GM18868 (cell line): ENCODE results near the gene TAPBP.

ENCODE experiments used
- ATAC-seq: cut with Tn5 transposase; IDR thresholded peaks from one replicate; pipeline ENCODE4 v1.9.1; 2021; ENCODE audit warnings: mild to moderate bottlenecking, moderate library complexity; ENCODE audit not compliant: unreplicated experiment

The TAPBP gene

GRCh38 chr6:33320315-33321181 lies 6.7 kb upstream of the TAPBP start:
- no peak for ATAC-seq

- ATAC-seq = no peak
Measured at GRCh38 chr6:33319939-33320314, 6.0 kb upstream of the TAPBP start.

- ATAC-seq = no peak
Measured at GRCh38 chr6:33318426-33319073, 4.7 kb upstream of the TAPBP start.

GRCh38 chr6:33317669-33318425 lies 4.0 kb upstream of the TAPBP start, which contains the start of gene ZBTB22:
TSS of gene ZBTB22 (minus strand) at chr6:33317744. CDS start at chr6:33316916, 828 bp downstream.
- ATAC-seq = peak; percentile 48

- no peak for ATAC-seq
Measured at GRCh38 chr6:33317419-33317668, 3.5 kb upstream of the TAPBP start.

- no peak for ATAC-seq
Measured at GRCh38 chr6:33316603-33317418, 2.9 kb upstream of the TAPBP start.

GRCh38 chr6:33315793-33316602 lies 2.1 kb upstream of the TAPBP start:
- no peak for ATAC-seq

GRCh38 chr6:33314943-33315792 lies 1.3 kb upstream of the TAPBP start:
- ATAC-seq = no peak

GRCh38 chr6:33314515-33314942 lies 651 bp upstream of the TAPBP start:
- ATAC-seq = no peak

- ATAC-seq = no peak
Measured at GRCh38 chr6:33313105-33313708, 671 bp downstream of the TAPBP start.

- ATAC-seq = peak; percentile 24
Measured at GRCh38 chr6:33312361-33313104, 1.3 kb downstream of the TAPBP start.

GRCh38 chr6:33306356-33306755 lies 7.5 kb downstream of the TAPBP start:
- no peak for ATAC-seq

GRCh38 chr6:33305052-33305451 lies 8.8 kb downstream of the TAPBP start:
- no peak for ATAC-seq

GRCh38 chr6:33304216-33304615 lies 9.7 kb downstream of the TAPBP start:
- no peak for ATAC-seq

GRCh38 chr6:33301877-33302276 lies 12.0 kb downstream of the TAPBP start:
- ATAC-seq = no peak

GRCh38 chr6:33299237-33299944 lies 14.5 kb downstream of the TAPBP start:
- peak; percentile 78 for ATAC-seq

- ATAC-seq = peak; percentile 24
Measured at GRCh38 chr6:33298773-33299236, 15.1 kb downstream of the TAPBP start, which contains the start of gene RGL2. TSS of gene RGL2 (minus strand) at chr6:33298942. CDS start at chr6:33298610, 332 bp downstream.
